GM19193 (cell line): ENCODE measurements around the gene TMEM221.
A peak's percentile ranks its signal among the peaks of the same experiment; 100 is the strongest.

Experiments
- POLR2A ChIP-seq: IDR thresholded peaks from 4 replicates; pipeline ENCODE4 v1.6.1; 2011; ENCODE audit not compliant: insufficient read depth, insufficient read length; ENCODE audit errors: extremely low read depth

TMEM221 gene

GRCh38 chr19:17406046-17406886, 42.2 kb downstream of the TMEM221 start:
- TF ChIP-seq POLR2A = no peak

GRCh38 chr19:17405250-17406045, 43.0 kb downstream of the TMEM221 start, which contains the start of gene BST2:
Gene BST2 (minus strand): TSS chr19:17405630. CDS start chr19:17405575, 55 bp downstream.
- peak; percentile 81 for TF ChIP-seq POLR2A

- no peak for TF ChIP-seq POLR2A
Observed at GRCh38 chr19:17404621-17405249, 43.7 kb downstream of the TMEM221 start.

- TF ChIP-seq POLR2A = no peak
Observed at GRCh38 chr19:17404015-17404414, 44.5 kb downstream of the TMEM221 start.

GRCh38 chr19:17402982-17403855, 45.2 kb downstream of the TMEM221 start:
- TF ChIP-seq POLR2A = no peak

- no peak for TF ChIP-seq POLR2A
Observed at GRCh38 chr19:17401628-17402027, 46.8 kb downstream of the TMEM221 start.

- peak; percentile 37 for TF ChIP-seq POLR2A
Observed at GRCh38 chr19:17398902-17399527, 49.5 kb downstream of the TMEM221 start.

GRCh38 chr19:17394891-17395415, 53.5 kb downstream of the TMEM221 start:
- peak; percentile 38 for TF ChIP-seq POLR2A

- TF ChIP-seq POLR2A = peak; percentile 46
Observed at GRCh38 chr19:17393914-17394313, 54.6 kb downstream of the TMEM221 start, which contains the start of gene CCDC194. Gene CCDC194 (minus strand): TSS chr19:17394196. CDS start chr19:17394158, 38 bp downstream.

GRCh38 chr19:17393002-17393401, 55.5 kb downstream of the TMEM221 start:
- TF ChIP-seq POLR2A = no peak

GRCh38 chr19:17391371-17392151, 56.9 kb downstream of the TMEM221 start:
- peak; percentile 4 for TF ChIP-seq POLR2A

GRCh38 chr19:17390665-17391370, 57.6 kb downstream of the TMEM221 start:
- peak; percentile 20 for TF ChIP-seq POLR2A
